Pulmonary artery endothelial cell (primary cell): ENCODE measurements around the gene TRIM39. TPM values are rescaled to one million over a fixed set of nuclear protein-coding genes. Genes with fewer than 3 reads are reported as not detected.
A peak's percentile ranks its signal among the peaks of the same experiment; 100 is the strongest.
"Not testable (repeated sequence)": the region's sequence is repeated elsewhere in the genome, so short reads cannot be mapped to it uniquely, and the experiment has no call there.

Source experiments
- DNase-seq: peaks from one replicate; pipeline ENCODE4 v3.0.0-alpha.2; 2011; ENCODE audit warnings: low read depth, low spot score
- total RNA-seq: library from RNA; depleted of rRNA; stranded (reverse); fragments of >200 nt; gene quantifications from 2 replicates; pipeline ENCODE4 v1.2.3, GENCODE V29; 2014

The TRIM39 gene
- 9.4 and 11.8 TPM in 2 replicates for total RNA-seq

- DNase-seq: peak; percentile 40
Observed at GRCh38 chr6:30326526-30327231, at the start of gene TRIM39. Gene TRIM39 (plus strand): TSS chr6:30326927. CDS start chr6:30329318, 2,391 bp downstream.

GRCh38 chr6:30280988-30281387 lies 45.7 kb upstream of the TRIM39 start:
- not testable (repeated sequence) for DNase-seq

GRCh38 chr6:30282522-30282921 lies 44.2 kb upstream of the TRIM39 start:
- DNase-seq: no peak

GRCh38 chr6:30283761-30284160 lies 43.0 kb upstream of the TRIM39 start:
- no peak for DNase-seq

DNA sequence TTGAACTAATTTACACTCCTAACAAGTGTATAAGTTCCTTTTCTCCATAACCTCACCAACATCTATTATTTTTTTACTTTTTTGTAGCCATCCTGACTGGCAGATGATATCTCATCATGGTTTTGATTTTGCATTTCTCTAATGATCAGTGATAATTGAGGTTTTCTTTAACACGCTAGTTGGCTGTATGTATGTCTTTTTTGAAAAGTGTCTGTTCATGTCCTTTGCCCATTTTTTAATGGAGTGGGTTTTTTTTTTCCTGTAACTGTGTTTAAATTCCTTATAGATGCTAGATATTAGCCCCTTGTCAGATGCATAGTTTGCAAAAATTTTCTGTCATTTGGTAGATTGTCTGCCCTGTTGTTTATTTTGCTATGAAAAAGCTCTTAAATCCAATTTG lies 39.6 kb upstream of the TRIM39 start:
- no peak for DNase-seq

- no peak for DNase-seq
Observed at GRCh38 chr6:30295837-30296236, 30.9 kb upstream of the TRIM39 start.

GRCh38 chr6:30304002-30304401 lies 22.7 kb upstream of the TRIM39 start:
- DNase-seq: no peak

GRCh38 chr6:30311101-30311500 lies 15.6 kb upstream of the TRIM39 start:
- no peak for DNase-seq

GRCh38 chr6:30311671-30312070 lies 15.1 kb upstream of the TRIM39 start:
- no peak for DNase-seq

- no peak for DNase-seq
Observed at GRCh38 chr6:30312266-30312665, 14.5 kb upstream of the TRIM39 start.

- no peak for DNase-seq
Observed at GRCh38 chr6:30312676-30313321, 13.9 kb upstream of the TRIM39 start.

DNA sequence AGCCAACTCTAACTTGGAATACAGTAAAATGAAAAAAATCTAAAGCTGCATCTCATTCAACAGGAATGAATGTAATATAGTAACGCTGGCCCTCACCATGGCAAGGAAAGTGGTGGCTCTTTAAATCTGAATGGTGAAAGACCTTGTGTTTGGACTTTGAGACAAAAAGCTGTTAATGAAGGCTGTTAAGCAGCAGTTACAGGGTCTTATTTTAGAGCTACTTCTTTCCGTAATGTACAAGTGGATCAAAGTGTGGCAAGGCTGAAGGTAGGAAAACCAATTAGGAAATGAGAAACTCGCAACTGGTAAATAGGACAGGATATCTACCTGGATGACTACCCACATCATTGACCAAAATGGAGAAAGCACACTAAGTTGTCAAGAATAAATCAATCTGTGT lies 11.6 kb upstream of the TRIM39 start:
- no peak for DNase-seq

DNA sequence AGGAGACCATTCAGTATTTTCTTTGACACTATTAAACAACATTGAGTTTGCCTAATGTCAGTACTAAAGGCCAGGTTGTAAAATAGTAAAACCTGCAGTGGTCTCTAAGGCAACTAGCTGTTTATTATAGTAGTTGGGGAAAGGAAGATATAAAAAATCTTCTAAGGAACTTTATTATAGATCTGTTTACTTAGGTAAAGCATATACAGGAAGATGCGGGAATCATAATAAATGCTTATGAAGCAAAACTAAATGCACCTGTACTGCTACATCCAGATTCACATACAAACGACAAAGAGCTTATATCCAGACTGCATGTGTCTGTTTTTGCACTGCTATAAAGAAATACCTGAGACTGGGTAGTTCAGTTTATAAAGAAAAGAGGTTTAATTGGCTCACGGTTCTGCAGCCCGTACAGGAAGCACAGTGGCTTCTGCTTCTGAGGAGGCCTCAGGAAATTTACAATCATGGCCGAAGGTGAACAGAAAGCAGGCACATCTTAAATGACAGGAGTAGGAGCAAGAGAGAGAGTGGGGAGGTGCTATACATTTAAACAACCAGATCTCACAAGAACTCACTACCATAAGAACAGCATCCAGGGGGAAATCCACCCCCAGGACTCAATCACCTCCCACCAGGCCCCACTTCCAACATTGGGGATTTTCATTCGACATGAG lies 8.7 kb upstream of the TRIM39 start:
- no peak for DNase-seq

GRCh38 chr6:30319146-30319835 lies 7.4 kb upstream of the TRIM39 start:
- no peak for DNase-seq

GRCh38 chr6:30321692-30322388 lies 4.9 kb upstream of the TRIM39 start:
- no peak for DNase-seq

- no peak for DNase-seq
Observed at GRCh38 chr6:30322527-30323501, 3.9 kb upstream of the TRIM39 start.

DNA sequence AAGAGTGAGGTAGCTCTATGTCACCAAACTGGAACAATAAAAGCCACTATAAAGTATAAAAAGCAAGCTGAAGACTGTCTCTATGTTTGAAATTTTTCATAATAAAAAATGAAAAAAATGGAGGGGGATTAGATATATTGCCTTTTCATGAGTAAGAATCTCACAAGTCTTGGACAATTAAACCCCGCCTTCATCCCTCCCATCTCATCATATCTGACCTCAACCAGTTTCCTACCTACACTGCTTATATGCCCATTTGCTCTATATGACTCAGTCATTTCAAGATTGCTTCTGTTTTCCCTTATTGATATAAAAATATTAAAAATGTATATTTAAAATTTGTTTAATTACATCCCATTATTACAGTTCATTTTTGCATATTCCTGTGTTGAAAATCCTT lies 2.9 kb upstream of the TRIM39 start:
- no peak for DNase-seq

GRCh38 chr6:30325150-30325872 lies 1.4 kb upstream of the TRIM39 start:
- DNase-seq: no peak

DNA sequence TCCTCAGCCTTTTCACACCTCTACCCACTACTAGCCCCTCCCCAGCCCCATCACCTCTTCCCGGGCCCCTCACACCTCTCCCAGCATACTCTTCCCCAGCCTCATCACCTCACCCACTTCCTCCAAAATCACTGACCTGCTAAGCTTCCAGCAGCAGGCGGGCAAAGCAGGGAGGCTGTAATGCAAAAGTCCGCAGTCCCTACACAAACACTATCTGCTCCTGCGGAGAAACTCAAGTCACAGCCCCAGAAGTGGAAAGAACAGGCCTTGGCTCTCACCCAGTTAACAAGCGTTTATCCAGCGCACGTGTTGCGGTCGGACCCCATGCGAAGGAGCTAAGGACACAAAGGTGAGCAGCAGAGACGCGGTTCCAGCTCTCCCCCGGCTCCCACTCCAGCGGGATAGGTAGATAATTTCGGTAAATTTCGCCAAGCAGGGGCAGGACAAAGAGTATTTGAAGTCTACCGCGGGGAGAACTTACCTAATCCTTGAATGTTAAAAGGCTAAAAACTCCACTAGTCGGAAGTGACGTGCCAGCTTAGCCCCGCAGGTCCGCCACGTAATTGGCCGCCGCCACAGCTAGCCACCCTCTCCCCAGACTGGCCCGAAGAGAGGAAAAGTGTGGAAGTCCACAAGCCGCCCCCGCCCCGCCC lies 728 bp upstream of the TRIM39 start:
- peak; percentile 46 for DNase-seq
